Neural cell (in vitro differentiated cells): Measurements from ENCODE around the gene CABP1. TPM values are rescaled to one million over a fixed set of nuclear protein-coding genes. Genes with fewer than 3 reads are reported as not detected.

Source experiments
- H2AFZ ChIP-seq: fragments of 200-600, 300-800 bp; sonication (generic), shearing (Covaris generic); 2 replicates; pipeline ENCODE4 v1.6.0; 2014; ENCODE audit warnings: low read depth, mild to moderate bottlenecking, antibody characterized with exemption, low read length, moderate library complexity
- H3F3A ChIP-seq: fragments of 200-600 bp; shearing (Covaris generic); 2 replicates; pipeline ENCODE4 v1.6.1; 2016; ENCODE audit warnings: mild to moderate bottlenecking, moderate library complexity, mixed read lengths, antibody characterized with exemption, low read length; ENCODE audit not compliant: insufficient read depth, poor library complexity, severe bottlenecking
- H3K27ac ChIP-seq: fragments of 200-600, 300-800 bp; sonication (generic), shearing (Covaris generic); 2 replicates; pipeline ENCODE4 v1.5.1; 2014; ENCODE audit warnings: mild to moderate bottlenecking, low read length, moderate library complexity
- H3K27me3 ChIP-seq: fragments of 300-800, 200-600 bp; sonication (generic), shearing (Covaris generic); 2 replicates; pipeline ENCODE4 v1.6.0; 2014; ENCODE audit warnings: mild to moderate bottlenecking, low read depth, low read length, moderate library complexity; ENCODE audit not compliant: insufficient read depth
- H3K36me3 ChIP-seq: fragments of 300-800, 200-600 bp; sonication (generic), shearing (Covaris generic); 2 replicates; pipeline ENCODE4 v1.5.1; 2014; ENCODE audit warnings: mild to moderate bottlenecking, antibody characterized with exemption, low read length, moderate library complexity; ENCODE audit not compliant: insufficient read depth
- H3K4me2 ChIP-seq: fragments of 300-800, 200-600 bp; sonication (generic), shearing (Covaris generic); 2 replicates; pipeline ENCODE4 v1.6.0; 2014; ENCODE audit warnings: mild to moderate bottlenecking, low read length
- H3K4me3 ChIP-seq: fragments of 300-800, 200-600 bp; sonication (generic), shearing (Covaris generic); 2 replicates; pipeline ENCODE4 v1.5.1; 2014; ENCODE audit warnings: mild to moderate bottlenecking, low read length, moderate library complexity
- H3K79me2 ChIP-seq: fragments of 200-600 bp; shearing (Covaris generic); replicated peaks from 2 replicates; pipeline ENCODE4 v1.6.0; 2014; ENCODE audit warnings: mild to moderate bottlenecking, low read length, moderate library complexity; ENCODE audit not compliant: insufficient read depth
- H3K9ac ChIP-seq: fragments of 300-800, 200-600 bp; sonication (generic), shearing (Covaris generic); 2 replicates; pipeline ENCODE4 v1.6.1; 2016; ENCODE audit warnings: mild to moderate bottlenecking, low read length, mixed read lengths
- H3K9me2 ChIP-seq: fragments of 200-600 bp; shearing (Covaris generic); 2 replicates; pipeline ENCODE4 v1.6.1; 2016; ENCODE audit warnings: mild to moderate bottlenecking, low read length, mixed read lengths; ENCODE audit not compliant: insufficient read depth
- H3K9me3 ChIP-seq: fragments of 200-600, 300-800 bp; sonication (generic), shearing (Covaris generic); 2 replicates; pipeline ENCODE4 v1.6.1; 2016; ENCODE audit warnings: mild to moderate bottlenecking, mixed run types, low read length, moderate library complexity, mixed read lengths
- H4K20me1 ChIP-seq: fragments of 200-600 bp; shearing (Covaris generic); 2 replicates; pipeline ENCODE4 v1.6.1; 2016; ENCODE audit warnings: mild to moderate bottlenecking, mixed run types; ENCODE audit not compliant: insufficient read depth
- EP300 ChIP-seq: fragments of 450-650 bp; conservative IDR thresholded peaks from 2 replicates; pipeline ENCODE4 v1.6.1; 2014; ENCODE audit warnings: antibody characterized with exemption, mild to moderate bottlenecking, moderate library complexity; ENCODE audit not compliant: poor library complexity, severe bottlenecking
- EZH2 ChIP-seq: fragments of 200-600, 300-800 bp; shearing (Covaris generic), sonication (generic); IDR thresholded peaks from 2 replicates; pipeline ENCODE4 v1.6.1; 2014; ENCODE audit warnings: antibody characterized with exemption, low read length, borderline replicate concordance, mild to moderate bottlenecking; ENCODE audit not compliant: insufficient read depth, poor library complexity, severe bottlenecking
- MXI1 ChIP-seq: fragments of 450-650 bp; conservative IDR thresholded peaks from 2 replicates; pipeline ENCODE4 v1.6.1; 2014; ENCODE audit warnings: antibody characterized with exemption, mild to moderate bottlenecking; ENCODE audit not compliant: poor library complexity, severe bottlenecking
- POLR2AphosphoS5 ChIP-seq: IDR thresholded peaks from 2 replicates; pipeline ENCODE4 v1.6.1; 2012
- RAD21 ChIP-seq: fragments of 450-650 bp; conservative IDR thresholded peaks from 2 replicates; pipeline ENCODE4 v1.6.1; 2014; ENCODE audit warnings: antibody characterized with exemption, mild to moderate bottlenecking, moderate library complexity
- REST ChIP-seq: IDR thresholded peaks from 2 replicates; pipeline ENCODE4 v1.6.1; 2012; ENCODE audit warnings: borderline replicate concordance
- SMC3 ChIP-seq: fragments of 450-650 bp; conservative IDR thresholded peaks from 2 replicates; pipeline ENCODE4 v1.6.1; 2014; ENCODE audit warnings: antibody characterized with exemption, mild to moderate bottlenecking, moderate library complexity; ENCODE audit not compliant: poor library complexity
- TAF1 ChIP-seq: IDR thresholded peaks from 2 replicates; pipeline ENCODE4 v1.6.1; 2012; ENCODE audit warnings: low read depth
- polyA plus RNA-seq: library from polyadenylated mRNA; depleted of rRNA; stranded (reverse); fragments of >200 nt; gene quantifications from 2 replicates; pipeline ENCODE4 v1.2.3, GENCODE V29; 2014
- TF ChIP-seq, protein P1 (sequence below): fragments of 450-650 bp; IDR thresholded peaks from 2 replicates; pipeline ENCODE4 v1.5.1; 2014; ENCODE audit warnings: antibody characterized with exemption, mild to moderate bottlenecking, moderate library complexity; ENCODE audit not compliant: poor library complexity, severe bottlenecking

The CABP1 gene
- polyA plus RNA-seq, 1 donor from 2014 or later: 0.71 TPM

DNA sequence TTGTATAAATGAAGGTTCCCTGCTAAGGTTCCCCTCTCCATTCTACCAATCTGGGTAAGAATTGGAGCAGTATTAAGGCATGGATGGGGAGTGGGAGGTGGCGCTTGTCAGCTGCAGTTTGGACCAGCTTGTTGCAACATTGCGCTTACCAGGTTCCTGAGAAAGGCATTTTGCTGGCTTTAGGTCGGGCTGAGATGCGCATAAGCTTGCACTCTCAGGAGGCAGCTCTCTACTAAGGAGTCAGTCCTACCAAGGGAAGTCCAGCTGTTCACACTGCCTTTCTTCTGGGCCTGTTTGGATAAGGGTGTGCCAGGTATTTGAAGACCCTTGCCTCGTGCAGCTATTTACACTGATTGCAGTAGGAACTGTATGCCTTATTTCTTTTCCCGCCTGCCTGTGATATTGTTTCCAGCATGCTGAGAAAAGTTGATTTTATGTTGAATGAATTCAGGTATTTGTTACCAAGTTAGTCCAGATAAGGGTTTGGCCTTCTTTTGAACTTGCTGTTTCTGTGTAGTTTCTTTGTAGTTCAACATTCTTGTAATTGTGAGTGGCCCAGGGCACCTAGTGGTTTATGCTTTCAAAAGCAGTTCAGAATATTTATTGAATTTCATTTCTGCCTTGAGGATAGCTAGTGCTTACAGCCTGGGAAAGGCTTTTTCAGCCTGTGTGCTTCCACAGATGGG, 49.1 kb downstream of the CABP1 start:
- Histone ChIP-seq H4K20me1 (no peaks in the 10 kb centered on the region), H3K4me3 (peak overlapping the region; percentile 89), H2AFZ (no peak overlapping the region), H3K9ac (no peak overlapping the region), H3K9me3 (no peaks in the 10 kb centered on the region), H3K36me3 (peaks cover 5% of the 10 kb centered on the region), H3K27ac (no peak overlapping the region), H3K9me2 (no peaks in the 10 kb centered on the region), H3F3A (no peaks in the 10 kb centered on the region), H3K79me2 (peaks cover 39% of the 10 kb centered on the region), H3K4me2 (no peak overlapping the region), H3K27me3 (no peaks in the 10 kb centered on the region)
- TF ChIP-seq, protein P1, sequence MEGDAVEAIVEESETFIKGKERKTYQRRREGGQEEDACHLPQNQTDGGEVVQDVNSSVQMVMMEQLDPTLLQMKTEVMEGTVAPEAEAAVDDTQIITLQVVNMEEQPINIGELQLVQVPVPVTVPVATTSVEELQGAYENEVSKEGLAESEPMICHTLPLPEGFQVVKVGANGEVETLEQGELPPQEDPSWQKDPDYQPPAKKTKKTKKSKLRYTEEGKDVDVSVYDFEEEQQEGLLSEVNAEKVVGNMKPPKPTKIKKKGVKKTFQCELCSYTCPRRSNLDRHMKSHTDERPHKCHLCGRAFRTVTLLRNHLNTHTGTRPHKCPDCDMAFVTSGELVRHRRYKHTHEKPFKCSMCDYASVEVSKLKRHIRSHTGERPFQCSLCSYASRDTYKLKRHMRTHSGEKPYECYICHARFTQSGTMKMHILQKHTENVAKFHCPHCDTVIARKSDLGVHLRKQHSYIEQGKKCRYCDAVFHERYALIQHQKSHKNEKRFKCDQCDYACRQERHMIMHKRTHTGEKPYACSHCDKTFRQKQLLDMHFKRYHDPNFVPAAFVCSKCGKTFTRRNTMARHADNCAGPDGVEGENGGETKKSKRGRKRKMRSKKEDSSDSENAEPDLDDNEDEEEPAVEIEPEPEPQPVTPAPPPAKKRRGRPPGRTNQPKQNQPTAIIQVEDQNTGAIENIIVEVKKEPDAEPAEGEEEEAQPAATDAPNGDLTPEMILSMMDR: no peak
- TF ChIP-seq EP300 (no peak), EZH2 (no peak), POLR2AphosphoS5 (no peak), MXI1 (no peak), TAF1 (no peak), SMC3 (no peak), RAD21 (no peak), REST (no peak)

- Histone ChIP-seq H3K9ac (no peak overlapping the region), H4K20me1 (no peaks in the 10 kb centered on the region), H3K79me2 (peaks cover 39% of the 10 kb centered on the region), H3K9me3 (no peaks in the 10 kb centered on the region), H3K9me2 (no peaks in the 10 kb centered on the region), H3K27me3 (no peaks in the 10 kb centered on the region), H3K27ac (no peak overlapping the region), H3K4me2 (no peak overlapping the region), H3K36me3 (peaks cover 5% of the 10 kb centered on the region), H3K4me3 (no peak overlapping the region), H3F3A (no peaks in the 10 kb centered on the region), H2AFZ (no peak overlapping the region)
- TF ChIP-seq MXI1: no peak
- TF ChIP-seq RAD21: no peak
- TF ChIP-seq REST: no peak
- TF ChIP-seq TAF1: no peak
- no peak for TF ChIP-seq SMC3
- no peak for TF ChIP-seq EZH2
- TF ChIP-seq, protein P1: no peak
These were observed 49.6 kb downstream of the CABP1 start for GRCh38 chr12:120690083-120690450.
